IMR-90 (cell line): Measurements from ENCODE around the gene EIF2A.

Experiments used
- MAFK ChIP-seq: IDR thresholded peaks from 2 replicates; pipeline ENCODE4 v1.6.1; 2012; ENCODE audit warnings: low read depth, low read length, improper control_type of control experiment
- MXI1 ChIP-seq: IDR thresholded peaks from 2 replicates; pipeline ENCODE4 v1.6.1; 2012; ENCODE audit warnings: low read depth, mild to moderate bottlenecking, low read length, moderate library complexity, borderline replicate concordance
- POLR2A ChIP-seq: IDR thresholded peaks from 2 replicates; pipeline ENCODE4 v1.6.1; 2012; ENCODE audit warnings: mild to moderate bottlenecking, low read depth, low read length
- RFX5 ChIP-seq: IDR thresholded peaks from 2 replicates; pipeline ENCODE4 v1.8.0; 2012; ENCODE audit warnings: low read depth, mild to moderate bottlenecking, low read length, moderate library complexity
- TF ChIP-seq, protein P1 (sequence below): conservative IDR thresholded peaks from 2 replicates; pipeline ENCODE4 v1.5.1; 2012; ENCODE audit warnings: mild to moderate bottlenecking, low read depth, low read length, improper control_type of control experiment
- TF ChIP-seq, protein P2 (sequence below): fragments of 150-350 bp; IDR thresholded peaks from 2 replicates; pipeline ENCODE4 v1.6.1; 2016; ENCODE audit warnings: low read depth, mild to moderate bottlenecking, low read length, moderate library complexity, borderline replicate concordance

DNA sequence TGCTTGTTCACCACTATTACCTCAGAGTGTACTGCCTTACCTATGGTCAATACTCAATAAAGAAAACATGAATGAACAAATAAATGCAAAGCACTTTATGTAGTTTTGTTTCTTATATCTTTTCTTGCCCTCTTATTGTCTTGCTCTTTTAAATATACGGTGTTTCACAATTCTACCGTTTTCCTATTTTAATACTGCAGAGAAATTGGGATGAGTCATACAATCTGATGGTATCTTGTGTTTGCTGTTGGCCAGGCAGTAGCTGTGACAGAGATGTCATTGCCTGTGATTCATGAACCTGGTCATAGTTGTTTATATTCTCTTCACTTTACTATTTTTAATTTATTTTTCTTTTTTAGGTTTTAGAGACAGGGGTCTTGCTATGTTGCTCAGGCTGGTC is 48.6 kb upstream of the EIF2A start:
- TF ChIP-seq, protein P1, sequence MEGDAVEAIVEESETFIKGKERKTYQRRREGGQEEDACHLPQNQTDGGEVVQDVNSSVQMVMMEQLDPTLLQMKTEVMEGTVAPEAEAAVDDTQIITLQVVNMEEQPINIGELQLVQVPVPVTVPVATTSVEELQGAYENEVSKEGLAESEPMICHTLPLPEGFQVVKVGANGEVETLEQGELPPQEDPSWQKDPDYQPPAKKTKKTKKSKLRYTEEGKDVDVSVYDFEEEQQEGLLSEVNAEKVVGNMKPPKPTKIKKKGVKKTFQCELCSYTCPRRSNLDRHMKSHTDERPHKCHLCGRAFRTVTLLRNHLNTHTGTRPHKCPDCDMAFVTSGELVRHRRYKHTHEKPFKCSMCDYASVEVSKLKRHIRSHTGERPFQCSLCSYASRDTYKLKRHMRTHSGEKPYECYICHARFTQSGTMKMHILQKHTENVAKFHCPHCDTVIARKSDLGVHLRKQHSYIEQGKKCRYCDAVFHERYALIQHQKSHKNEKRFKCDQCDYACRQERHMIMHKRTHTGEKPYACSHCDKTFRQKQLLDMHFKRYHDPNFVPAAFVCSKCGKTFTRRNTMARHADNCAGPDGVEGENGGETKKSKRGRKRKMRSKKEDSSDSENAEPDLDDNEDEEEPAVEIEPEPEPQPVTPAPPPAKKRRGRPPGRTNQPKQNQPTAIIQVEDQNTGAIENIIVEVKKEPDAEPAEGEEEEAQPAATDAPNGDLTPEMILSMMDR = no peak
- TF ChIP-seq, protein P2, sequence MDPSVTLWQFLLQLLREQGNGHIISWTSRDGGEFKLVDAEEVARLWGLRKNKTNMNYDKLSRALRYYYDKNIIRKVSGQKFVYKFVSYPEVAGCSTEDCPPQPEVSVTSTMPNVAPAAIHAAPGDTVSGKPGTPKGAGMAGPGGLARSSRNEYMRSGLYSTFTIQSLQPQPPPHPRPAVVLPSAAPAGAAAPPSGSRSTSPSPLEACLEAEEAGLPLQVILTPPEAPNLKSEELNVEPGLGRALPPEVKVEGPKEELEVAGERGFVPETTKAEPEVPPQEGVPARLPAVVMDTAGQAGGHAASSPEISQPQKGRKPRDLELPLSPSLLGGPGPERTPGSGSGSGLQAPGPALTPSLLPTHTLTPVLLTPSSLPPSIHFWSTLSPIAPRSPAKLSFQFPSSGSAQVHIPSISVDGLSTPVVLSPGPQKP = no peak
- TF ChIP-seq POLR2A (no peak), MXI1 (no peak), MAFK (no peak), RFX5 (no peak)
